ENCODE results near the gene TCL1B. TPM values are rescaled to one million over a fixed set of nuclear protein-coding genes. Genes with fewer than 3 reads are reported as not detected.

Gene TCL1B
- total and polyA plus RNA-seq, 2 of the 13 experiments (the other 11 are each of a cell fraction or from before 2014, with no cell fraction given) = not detected

DNA sequence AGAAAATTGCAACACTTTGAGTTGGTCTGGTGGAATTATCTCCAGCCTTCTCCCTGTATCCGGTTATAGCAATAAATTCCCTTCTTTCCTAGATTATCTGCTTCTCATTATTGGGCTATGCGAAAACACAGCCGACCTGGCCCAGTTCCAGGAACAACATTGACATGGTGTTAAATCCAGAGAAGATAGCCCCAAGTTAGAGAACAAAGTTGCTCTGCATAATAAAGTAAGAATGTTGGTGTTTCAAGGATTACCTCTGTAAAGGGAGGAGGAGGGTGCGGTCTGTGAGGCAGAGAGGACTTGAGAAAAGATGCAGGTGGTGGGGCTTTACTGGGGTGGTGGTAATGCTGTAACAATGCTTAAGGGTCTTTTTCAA, 15.6 kb downstream of the TCL1B start (continued):
- TF ChIP-seq, protein P1, sequence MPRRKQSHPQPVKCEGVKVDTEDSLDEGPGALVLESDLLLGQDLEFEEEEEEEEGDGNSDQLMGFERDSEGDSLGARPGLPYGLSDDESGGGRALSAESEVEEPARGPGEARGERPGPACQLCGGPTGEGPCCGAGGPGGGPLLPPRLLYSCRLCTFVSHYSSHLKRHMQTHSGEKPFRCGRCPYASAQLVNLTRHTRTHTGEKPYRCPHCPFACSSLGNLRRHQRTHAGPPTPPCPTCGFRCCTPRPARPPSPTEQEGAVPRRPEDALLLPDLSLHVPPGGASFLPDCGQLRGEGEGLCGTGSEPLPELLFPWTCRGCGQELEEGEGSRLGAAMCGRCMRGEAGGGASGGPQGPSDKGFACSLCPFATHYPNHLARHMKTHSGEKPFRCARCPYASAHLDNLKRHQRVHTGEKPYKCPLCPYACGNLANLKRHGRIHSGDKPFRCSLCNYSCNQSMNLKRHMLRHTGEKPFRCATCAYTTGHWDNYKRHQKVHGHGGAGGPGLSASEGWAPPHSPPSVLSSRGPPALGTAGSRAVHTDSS (CRISPR knock-in tag; conservative IDR thresholded peaks at IDR 0.05) = no peak
- no peak for TF ChIP-seq GABPA (IDR thresholded peaks at IDR 0.05; ENCODE audit: low read depth, low read length)
- no peak for TF ChIP-seq GABPA (CRISPR knock-in tag; IDR thresholded peaks at IDR 0.05; ENCODE audit: low read depth)
- TF ChIP-seq RFX5 (IDR thresholded peaks at IDR 0.05; ENCODE audit: low read depth, low read length) = no peak
- TF ChIP-seq, protein P2, sequence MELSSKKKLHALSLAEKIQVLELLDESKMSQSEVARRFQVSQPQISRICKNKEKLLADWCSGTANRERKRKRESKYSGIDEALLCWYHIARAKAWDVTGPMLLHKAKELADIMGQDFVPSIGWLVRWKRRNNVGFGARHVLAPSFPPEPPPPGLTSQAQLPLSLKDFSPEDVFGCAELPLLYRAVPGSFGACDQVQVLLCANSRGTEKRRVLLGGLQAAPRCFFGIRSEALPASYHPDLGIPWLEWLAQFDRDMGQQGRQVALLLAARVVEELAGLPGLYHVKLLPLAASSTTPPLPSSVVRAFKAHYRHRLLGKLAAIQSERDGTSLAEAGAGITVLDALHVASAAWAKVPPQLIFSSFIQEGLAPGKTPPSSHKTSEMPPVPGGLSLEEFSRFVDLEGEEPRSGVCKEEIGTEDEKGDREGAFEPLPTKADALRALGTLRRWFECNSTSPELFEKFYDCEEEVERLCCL (CRISPR knock-in tag; IDR thresholded peaks at IDR 0.05; ENCODE audit: borderline replicate concordance) = no peak

DNA sequence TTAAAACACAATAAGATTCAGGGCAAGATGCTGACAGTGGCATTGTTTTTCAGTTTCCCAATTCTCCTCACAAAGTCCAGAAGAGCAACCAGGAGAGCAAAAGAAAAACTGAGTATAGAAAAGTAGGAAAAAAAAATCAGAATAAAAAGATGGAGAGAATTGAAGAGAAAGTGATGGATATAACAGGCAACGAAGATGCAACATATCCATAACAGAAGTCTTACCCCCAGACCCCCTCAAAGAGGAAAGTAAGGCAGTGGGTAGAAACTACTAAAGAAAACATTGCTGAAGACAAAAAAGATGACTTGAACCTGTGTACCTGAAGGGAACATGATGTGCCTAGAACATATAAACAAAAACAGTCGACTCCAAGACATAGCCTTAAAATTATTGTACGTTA, 17.1 kb downstream of the TCL1B start:
- DNase-seq (ENCODE audit: low spot score) (no peak), FAIRE-seq (no peak), ATAC-seq (no peak)
- in situ Hi-C loops (cut with HindIII; ENCODE audit: extremely low pct_ligation_motif_present, low pct_unique_long_range_greater_than_20kb) = no loop called here
- intact Hi-C loops (cut with micrococcal nuclease; ENCODE audit: unreplicated experiment) = no loop called here
- CTCF ChIA-PET (ENCODE audit: low intra/inter-chr PET ratio, low total read pairs) = no interaction called here
- no TSS peak for BruUV-seq (replicated peaks)
- no peaks in the 10 kb centered on the region for H3K4me1 ChIP-seq (ENCODE audit: insufficient read depth, low read length)
- POLR2A ChIA-PET = no interaction called here
- H3K27ac ChIP-seq (ENCODE audit: extremely low read length, insufficient read depth, low read length) = no peak overlapping the region
- H3K4me3 ChIP-seq (replicated peaks in 1 of 3; ENCODE audit: insufficient read depth in 1 of 3, low read depth in 2 of 3, low read length in 3 of 3) = no peak overlapping the region
- no peak overlapping the region for H2AFZ ChIP-seq (ENCODE audit: low read length)
- H4K20me1 ChIP-seq (ENCODE audit: insufficient read depth, low read length) = no peaks in the 10 kb centered on the region
- H3K9ac ChIP-seq (ENCODE audit: insufficient read depth, low read depth, low read length) = no peak overlapping the region
- H3K27me3 ChIP-seq (ENCODE audit: control insufficient read depth in 1 of 2, insufficient read depth in 2 of 2, low read length in 2 of 2) = peaks cover 0 to 6% of the 10 kb centered on the region in 2 experiments; a peak in 1 of 5 replicates
- no peaks in the 10 kb centered on the region for H3K36me3 ChIP-seq (replicated peaks in 1 of 2; ENCODE audit: control insufficient read depth in 1 of 2, insufficient read depth in 2 of 2, low read length in 2 of 2)
- H3K79me2 ChIP-seq (ENCODE audit: insufficient read depth, low read length) = no peaks in the 10 kb centered on the region
- WGBS (ENCODE audit: low lambda C conversion rate) = 1% methylated on average over 3 of the region's 3 CpGs
- no peaks in the 10 kb centered on the region for H3K9me3 ChIP-seq (ENCODE audit: low read length)
- no peak overlapping the region for H3K4me2 ChIP-seq (ENCODE audit: low read depth, low read length)
- TF ChIP-seq ZBTB42 (CRISPR knock-in tag; IDR thresholded peaks at IDR 0.05) (no peak), SP1 (IDR thresholded peaks at IDR 0.05) (no peak), SP1 (CRISPR knock-in tag; IDR thresholded peaks at IDR 0.05) (no peak), ZFP41 (CRISPR knock-in tag; IDR thresholded peaks at IDR 0.05; ENCODE audit: borderline replicate concordance) (no peak), RARG (CRISPR knock-in tag; IDR thresholded peaks at IDR 0.05; ENCODE audit: low read depth) (no peak), TBL1XR1 (IDR thresholded peaks at IDR 0.05; ENCODE audit: borderline replicate concordance, low read length, partially characterized antibody) (no peak)
- TF ChIP-seq, protein P3, sequence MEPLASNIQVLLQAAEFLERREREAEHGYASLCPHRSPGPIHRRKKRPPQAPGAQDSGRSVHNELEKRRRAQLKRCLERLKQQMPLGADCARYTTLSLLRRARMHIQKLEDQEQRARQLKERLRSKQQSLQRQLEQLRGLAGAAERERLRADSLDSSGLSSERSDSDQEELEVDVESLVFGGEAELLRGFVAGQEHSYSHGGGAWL (CRISPR knock-in tag; IDR thresholded peaks at IDR 0.05) = no peak
- TF ChIP-seq, protein P4, sequence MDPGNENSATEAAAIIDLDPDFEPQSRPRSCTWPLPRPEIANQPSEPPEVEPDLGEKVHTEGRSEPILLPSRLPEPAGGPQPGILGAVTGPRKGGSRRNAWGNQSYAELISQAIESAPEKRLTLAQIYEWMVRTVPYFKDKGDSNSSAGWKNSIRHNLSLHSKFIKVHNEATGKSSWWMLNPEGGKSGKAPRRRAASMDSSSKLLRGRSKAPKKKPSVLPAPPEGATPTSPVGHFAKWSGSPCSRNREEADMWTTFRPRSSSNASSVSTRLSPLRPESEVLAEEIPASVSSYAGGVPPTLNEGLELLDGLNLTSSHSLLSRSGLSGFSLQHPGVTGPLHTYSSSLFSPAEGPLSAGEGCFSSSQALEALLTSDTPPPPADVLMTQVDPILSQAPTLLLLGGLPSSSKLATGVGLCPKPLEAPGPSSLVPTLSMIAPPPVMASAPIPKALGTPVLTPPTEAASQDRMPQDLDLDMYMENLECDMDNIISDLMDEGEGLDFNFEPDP (CRISPR knock-in tag; conservative IDR thresholded peaks at IDR 0.05) = no peak
- TF ChIP-seq, protein P5, sequence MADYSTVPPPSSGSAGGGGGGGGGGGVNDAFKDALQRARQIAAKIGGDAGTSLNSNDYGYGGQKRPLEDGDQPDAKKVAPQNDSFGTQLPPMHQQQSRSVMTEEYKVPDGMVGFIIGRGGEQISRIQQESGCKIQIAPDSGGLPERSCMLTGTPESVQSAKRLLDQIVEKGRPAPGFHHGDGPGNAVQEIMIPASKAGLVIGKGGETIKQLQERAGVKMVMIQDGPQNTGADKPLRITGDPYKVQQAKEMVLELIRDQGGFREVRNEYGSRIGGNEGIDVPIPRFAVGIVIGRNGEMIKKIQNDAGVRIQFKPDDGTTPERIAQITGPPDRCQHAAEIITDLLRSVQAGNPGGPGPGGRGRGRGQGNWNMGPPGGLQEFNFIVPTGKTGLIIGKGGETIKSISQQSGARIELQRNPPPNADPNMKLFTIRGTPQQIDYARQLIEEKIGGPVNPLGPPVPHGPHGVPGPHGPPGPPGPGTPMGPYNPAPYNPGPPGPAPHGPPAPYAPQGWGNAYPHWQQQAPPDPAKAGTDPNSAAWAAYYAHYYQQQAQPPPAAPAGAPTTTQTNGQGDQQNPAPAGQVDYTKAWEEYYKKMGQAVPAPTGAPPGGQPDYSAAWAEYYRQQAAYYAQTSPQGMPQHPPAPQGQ (CRISPR knock-in tag; IDR thresholded peaks at IDR 0.05; ENCODE audit: borderline replicate concordance) = no peak
